SW480 (cell line): ENCODE results near the gene ELSPBP1.
"Not testable (repeated sequence)": the region's sequence is repeated elsewhere in the genome, so short reads cannot be mapped to it uniquely, and the experiment has no call there.

Experiments used
- DNase-seq: peaks from one replicate; pipeline ENCODE4 v3.0.0-alpha.2; 2016; ENCODE audit warnings: low spot score

ELSPBP1 gene

DNA sequence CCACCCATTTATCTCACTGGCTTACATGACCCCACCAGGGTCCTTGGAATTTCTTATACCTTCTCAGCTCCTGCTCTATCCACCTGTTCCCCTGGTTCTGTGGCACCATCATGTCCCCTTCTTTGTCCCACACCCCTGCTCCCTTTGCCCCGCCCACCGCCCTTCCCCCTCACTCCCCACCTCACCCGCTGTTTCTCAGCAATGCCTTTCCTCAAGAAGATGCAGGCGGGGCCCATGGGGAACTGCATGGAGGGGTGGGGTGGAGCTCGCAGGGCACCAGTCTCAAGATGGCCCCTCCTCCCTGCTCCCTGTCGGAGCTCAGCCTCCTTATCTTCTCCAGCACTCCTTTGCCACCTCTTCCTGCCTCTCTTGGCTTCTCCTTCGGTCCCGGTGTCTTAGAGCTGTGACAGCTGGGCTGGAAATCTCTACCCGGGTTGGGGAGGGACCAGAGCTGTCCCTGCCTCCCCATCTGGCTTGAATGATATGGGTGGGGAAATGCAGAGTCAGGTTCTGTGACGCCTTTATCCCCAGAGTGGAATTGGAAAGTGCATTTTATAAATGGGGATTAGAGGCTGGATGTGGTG is 49.3 kb downstream of the ELSPBP1 start, which contains the start of gene CABP5:
Gene CABP5, minus strand, starts transcription at position 405 of the 584 bp plus-strand sequence. Its CDS starts 157 bp downstream, at position 248.
- DNase-seq = no peak

DNA sequence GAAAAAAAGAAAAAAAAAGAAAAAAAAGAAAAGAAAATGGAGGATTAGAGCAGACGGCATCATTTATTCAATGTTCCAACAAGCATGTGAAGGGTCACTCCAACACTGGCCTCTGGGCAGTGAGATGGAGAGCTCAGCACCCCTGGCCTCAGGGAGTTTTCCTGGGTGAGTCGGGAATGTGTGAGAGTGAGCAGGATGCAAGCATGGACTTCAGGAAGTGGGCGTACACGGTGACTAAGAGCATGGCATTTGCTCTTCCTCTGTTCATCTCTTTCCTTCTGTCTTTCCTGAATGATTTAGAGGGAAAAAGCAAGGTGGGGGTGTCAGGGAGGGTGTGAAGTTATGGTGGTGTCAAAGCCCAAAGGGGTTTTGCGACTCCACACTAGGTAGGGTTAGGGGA is 50.1 kb downstream of the ELSPBP1 start:
- DNase-seq = no peak

DNA sequence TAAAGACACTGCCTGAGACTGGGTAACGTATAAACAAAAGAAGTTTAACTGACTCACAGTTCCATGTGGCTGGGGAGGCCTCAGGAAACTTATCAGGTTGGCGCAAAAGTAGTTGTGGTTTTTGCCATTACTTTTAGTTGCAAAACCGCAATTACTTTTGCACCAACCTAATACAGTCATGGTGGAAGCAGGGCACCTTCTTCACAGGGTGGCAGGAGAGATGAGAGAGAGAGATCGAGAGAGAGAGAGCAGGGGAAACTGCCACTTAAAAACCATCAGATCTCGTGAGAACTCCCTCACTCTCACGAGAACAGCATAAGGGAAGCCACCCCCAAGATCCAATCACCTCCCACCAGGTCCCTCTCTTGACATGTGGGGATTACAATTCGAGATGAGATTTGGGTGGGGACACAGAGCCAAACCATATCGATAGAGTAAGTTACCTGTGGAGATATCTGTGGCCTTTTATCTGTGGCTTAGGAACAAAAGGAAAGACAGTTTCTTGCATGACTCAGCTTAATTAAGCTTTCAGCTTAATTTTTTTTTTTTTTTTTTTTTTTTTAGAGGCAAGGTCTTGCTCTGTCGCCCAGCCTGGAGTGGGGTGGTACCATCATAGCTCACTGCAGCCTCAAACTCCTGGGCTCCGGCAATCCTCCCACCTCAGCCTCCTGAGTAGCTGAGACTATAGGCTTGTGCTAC is 57.1 kb downstream of the ELSPBP1 start:
- no peak for DNase-seq

DNA sequence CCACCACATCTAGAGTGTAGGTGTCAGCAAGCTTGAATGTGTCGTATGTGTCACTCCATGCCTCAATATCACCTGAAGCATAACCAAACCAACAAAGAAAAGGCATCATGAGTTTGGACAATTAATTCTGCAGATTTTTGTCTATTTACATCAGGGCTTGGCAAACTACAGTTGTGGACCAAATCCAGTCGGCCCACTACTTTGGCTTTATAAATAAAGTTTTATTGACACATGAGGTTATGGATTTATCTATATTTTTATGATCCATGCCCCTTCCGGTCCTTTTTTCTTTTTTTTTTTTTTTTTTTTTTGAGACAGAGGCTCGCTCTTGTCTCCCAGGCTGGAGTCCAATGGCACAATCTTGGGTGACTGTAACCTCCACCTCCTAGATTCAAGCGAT is 58.6 kb downstream of the ELSPBP1 start:
- no peak for DNase-seq

DNA sequence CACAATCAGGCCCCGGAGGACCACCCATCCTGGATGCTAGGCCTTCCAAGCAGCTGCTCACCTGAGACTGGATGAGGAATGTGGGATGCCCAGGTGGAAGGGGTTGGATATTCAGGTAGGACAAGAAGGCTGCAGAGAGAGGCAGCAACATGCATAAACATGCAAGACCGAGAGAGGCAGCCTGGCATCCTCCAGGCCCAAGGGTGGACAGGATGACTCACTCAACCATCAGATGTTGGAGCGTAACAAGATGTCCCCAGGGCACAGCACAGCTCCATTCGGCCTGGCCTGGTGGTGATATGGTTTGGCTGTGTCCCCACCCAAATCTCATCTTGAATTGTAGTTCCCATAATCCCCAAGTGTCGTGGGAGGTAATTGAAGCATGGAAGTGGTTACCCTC is 59.4 kb downstream of the ELSPBP1 start:
- no peak for DNase-seq

DNA sequence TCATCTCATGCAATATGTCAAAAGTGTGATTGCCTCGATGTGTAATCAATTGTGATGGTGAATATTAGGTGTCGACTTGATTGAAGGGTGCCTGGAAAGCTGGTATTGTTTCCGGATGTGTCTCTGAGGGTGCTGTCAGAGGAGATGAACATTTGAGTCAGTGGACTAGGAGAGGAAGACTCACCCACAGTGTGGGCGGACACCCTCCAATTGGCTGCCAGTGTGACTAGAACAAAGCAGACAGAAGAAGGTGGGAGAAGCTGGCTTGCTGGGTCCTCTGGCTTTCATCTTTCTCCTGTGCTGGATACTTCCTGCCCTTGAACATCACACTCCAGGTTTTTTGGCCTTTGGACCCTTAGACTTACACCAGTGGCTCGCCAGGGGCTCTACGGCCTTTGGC is 64.9 kb downstream of the ELSPBP1 start:
- DNase-seq = no peak

DNA sequence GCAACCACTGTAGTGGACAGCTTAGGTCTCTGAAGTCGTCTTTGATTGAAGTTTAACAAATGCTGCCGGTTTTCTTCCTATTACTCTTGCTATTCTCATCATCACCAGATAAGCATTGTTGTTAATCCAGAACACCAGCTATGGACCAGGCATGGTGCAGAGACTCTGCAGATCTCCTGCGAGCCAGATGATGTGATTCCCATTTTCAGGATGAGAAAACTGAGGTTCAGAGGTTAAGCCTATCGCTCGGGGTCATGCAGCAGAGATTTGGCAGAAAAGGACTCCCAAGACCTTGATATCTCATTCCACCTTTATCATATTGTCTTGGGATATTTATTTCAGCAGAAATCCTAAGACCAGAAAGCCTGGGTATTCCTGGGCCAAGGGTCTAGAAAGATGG is 65.9 kb downstream of the ELSPBP1 start:
- DNase-seq = no peak

DNA sequence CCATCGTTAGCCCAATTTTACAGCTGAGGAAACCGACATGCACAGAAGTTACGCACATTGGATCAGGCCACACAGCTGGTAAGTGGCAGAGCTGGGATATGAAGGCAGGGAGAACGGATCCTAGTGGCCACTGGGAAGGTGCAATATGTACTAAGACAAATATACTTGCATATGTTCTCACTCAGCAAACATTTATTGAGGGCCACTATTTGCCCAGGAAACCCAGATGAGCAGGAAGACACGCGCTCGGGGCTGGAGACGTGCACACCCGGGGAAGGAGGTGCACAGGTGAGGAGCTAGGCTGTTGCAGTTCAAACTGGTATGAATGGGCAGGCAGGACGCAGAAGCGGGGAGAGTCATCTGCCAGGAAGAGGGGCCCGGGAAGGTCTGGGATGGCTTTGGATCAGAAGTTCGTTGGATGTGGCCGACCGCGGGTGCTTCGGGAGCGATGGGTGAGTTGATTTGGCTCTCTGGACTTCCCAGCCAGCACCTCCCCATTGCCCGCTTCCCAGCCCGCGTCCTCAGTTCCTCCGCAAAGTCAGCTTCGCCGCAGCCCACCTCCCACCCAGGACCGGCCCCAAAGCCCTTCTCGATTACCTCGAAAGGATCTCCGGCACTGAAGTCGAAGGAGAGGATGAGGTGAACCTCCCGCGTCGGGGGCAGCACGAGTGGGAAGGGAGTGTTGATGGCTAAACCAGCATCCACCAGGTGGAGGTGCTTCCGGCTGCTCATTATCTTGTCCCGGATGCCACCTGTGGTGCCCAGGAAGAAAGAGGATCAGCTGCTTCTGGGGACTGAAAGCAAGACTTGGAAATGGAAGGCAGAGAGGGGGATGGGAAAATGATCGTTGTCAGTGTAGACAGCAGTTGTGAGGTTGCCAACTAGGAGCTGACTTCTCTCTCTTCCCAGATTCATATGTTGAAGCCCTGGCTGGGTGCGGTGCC is 67.2 kb downstream of the ELSPBP1 start:
- no peak for DNase-seq

DNA sequence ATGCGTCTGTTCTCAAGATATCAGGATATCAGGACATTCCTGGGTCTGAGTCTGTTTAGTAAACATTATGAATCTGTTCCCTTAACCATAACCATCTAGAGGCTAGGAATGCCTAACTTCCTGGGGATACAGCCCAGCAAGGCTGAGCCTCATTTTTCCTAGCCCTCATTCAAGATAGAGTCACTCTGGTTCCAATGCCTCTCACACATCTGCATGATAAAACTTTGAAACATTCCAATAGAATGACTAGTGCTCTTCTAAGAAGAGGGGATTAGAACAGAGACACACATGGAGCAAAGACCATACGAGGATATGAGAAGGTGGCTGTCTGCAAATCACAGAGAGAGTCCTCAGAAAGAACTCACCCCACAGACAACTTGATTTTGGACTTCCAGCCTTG is 70.1 kb downstream of the ELSPBP1 start:
- DNase-seq = peak; percentile 40

DNA sequence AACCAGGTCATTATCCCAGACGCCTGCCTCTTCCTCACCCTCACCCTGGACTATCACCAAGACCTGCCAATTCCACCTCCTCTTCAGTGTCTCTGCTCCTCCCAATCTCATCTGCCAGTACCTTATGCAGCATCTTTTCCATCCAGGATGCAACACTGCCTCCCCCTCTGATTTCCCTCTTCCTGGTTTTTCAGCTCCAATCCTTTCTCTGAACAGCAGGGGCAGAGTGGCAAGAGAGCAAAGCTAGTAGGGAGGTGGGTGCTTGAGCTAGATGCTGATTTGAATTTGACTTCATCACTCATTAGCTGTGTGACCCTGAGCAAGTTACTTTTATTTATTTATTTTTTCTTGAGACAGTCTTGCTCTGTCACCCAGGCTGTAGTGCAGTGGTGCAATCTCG is 75.0 kb downstream of the ELSPBP1 start:
- DNase-seq = no peak

DNA sequence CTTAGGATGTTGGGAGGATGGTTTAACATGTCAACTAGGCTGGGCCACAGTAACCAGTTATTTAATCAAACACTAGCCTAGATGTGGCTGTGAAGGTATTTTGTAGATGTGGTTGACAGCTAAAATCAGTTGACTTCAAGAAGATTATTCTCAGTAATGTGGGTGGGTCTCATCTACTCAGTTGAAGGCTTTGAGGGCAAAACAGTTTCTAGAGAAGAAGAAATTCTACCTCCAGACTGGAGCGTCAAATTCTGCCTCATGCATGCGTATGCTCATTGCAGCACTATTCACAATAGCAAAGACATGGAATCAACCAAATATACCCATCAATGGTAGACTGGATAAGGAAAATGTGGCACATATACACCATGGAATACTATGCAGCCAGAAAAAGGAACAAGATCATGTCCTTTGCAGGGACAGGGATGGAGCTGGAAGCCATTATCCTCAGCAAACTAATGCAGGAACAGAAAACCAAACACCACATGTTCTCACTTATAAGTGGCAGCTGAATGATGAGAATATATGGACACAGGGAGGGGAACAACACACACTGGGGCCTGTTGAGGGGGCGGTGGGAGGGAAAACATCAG is 75.8 kb downstream of the ELSPBP1 start:
- DNase-seq = not testable (repeated sequence)
